H1 (cell line): Measurements from ENCODE around the gene TPD52L2. TPM values are rescaled to one million over a fixed set of nuclear protein-coding genes. Genes with fewer than 3 reads are reported as not detected.

Experiments used
- CTCF ChIA-PET: fragments of 300-600 bp; sonication (Branson Sonifier 250); formaldehyde crosslinking; loops from one replicate; lab custom pipeline; 2021; ENCODE audit not compliant: partially characterized antibody; lab: Charles Lee
- POLR2A ChIA-PET: fragments of 300-600 bp; sonication (Branson Sonifier 250); formaldehyde crosslinking; loops from one replicate; lab custom pipeline; 2021; ENCODE audit warnings: inconsistent platforms; ENCODE audit not compliant: partially characterized antibody; lab: Charles Lee
- DNase-seq, 2 experiments: peaks; one replicate each; pipeline versions ENCODE4 v3.0.0 to v3.0.0-alpha.2; 2010 to 2022; ENCODE audit warnings: low spot score in 2 of 2, low read depth in 1 of 2, mixed read lengths in 1 of 2
- FAIRE-seq: peaks from 2 replicates; lab custom pipeline; 2011; peaks lifted over from hg19 to GRCh38; lab: Jason Lieb, UNC
- H2AFZ ChIP-seq: 2 replicates; pipeline ENCODE4 v1.8.1; 2012; ENCODE audit warnings: low read length, inconsistent platforms
- H2AK5ac ChIP-seq: 2 replicates; pipeline ENCODE4 v1.6.1; 2013; ENCODE audit warnings: low read depth, low read length
- H2BK120ac ChIP-seq: replicated peaks from 2 replicates; pipeline ENCODE3; 2013; ENCODE audit warnings: low read depth, low read length, inconsistent platforms
- H2BK12ac ChIP-seq: 2 replicates; pipeline ENCODE4 v1.6.1; 2013; ENCODE audit warnings: low read depth, low read length
- H2BK15ac ChIP-seq: 2 replicates; pipeline ENCODE4 v1.6.1; 2013; ENCODE audit warnings: low read length
- H2BK20ac ChIP-seq: 2 replicates; pipeline ENCODE4 v1.6.1; 2013; ENCODE audit warnings: low read length
- H2BK5ac ChIP-seq: 2 replicates; pipeline ENCODE4 v1.6.1; 2013; ENCODE audit warnings: low read depth, low read length
- H3K14ac ChIP-seq: 2 replicates; pipeline ENCODE4 v1.6.1; 2013; ENCODE audit warnings: inconsistent platforms; ENCODE audit not compliant: insufficient read length
- H3K18ac ChIP-seq: 2 replicates; pipeline ENCODE4 v1.6.1; 2013; ENCODE audit warnings: low read length; ENCODE audit errors: extremely low read depth
- H3K23ac ChIP-seq: 2 replicates; pipeline ENCODE4 v1.6.1; 2013; ENCODE audit warnings: inconsistent platforms; ENCODE audit not compliant: insufficient read length
- H3K23me2 ChIP-seq: 2 replicates; pipeline ENCODE4 v1.6.1; 2013; ENCODE audit warnings: low read depth, low read length
- H3K27ac ChIP-seq: 2 replicates; pipeline ENCODE4 v1.6.1; 2011; ENCODE audit warnings: low read depth, low read length, inconsistent platforms
- H3K27me3 ChIP-seq, 4 experiments: replicated peaks in 1 of 4; 1 replicate in 1 of 4; 2 replicates in 3 of 4; pipeline versions ENCODE4 v1.6.1 to v1.8.1; 2011 to 2013; ENCODE audit warnings: low read length in 3 of 4, mild to moderate bottlenecking in 3 of 4, inconsistent platforms in 2 of 4, mixed read lengths in 2 of 4, moderate library complexity in 1 of 4; ENCODE audit not compliant: control insufficient read depth in 3 of 4, insufficient read depth in 3 of 4; ENCODE audit errors: extremely low read depth in 1 of 4
- H3K36me3 ChIP-seq, 4 experiments: 2 replicates each; pipeline versions ENCODE4 v1.6.1 to v1.8.1; 2011 to 2013; ENCODE audit warnings: mild to moderate bottlenecking in 4 of 4, low read length in 3 of 4, moderate library complexity in 2 of 4, control low read depth in 1 of 4, inconsistent platforms in 1 of 4; ENCODE audit not compliant: insufficient read depth in 4 of 4, control insufficient read depth in 2 of 4
- H3K4ac ChIP-seq: replicated peaks from 2 replicates; pipeline ENCODE3; 2013; ENCODE audit warnings: low read length, low read depth, mixed read lengths, inconsistent platforms; ENCODE audit not compliant: insufficient read length
- H3K4me1 ChIP-seq, 4 experiments: replicated peaks in 1 of 4; 1 replicate in 1 of 4; 2 replicates in 3 of 4; pipeline versions ENCODE4 v1.6.1 to v1.8.1; 2011 to 2013; ENCODE audit warnings: low read length in 3 of 4, inconsistent platforms in 2 of 4, mixed read lengths in 1 of 4; ENCODE audit not compliant: insufficient read depth in 4 of 4, control insufficient read depth in 3 of 4
- H3K4me2 ChIP-seq, 2 experiments: 2 replicates each; pipeline versions ENCODE4 v1.6.1 to v1.8.1; 2011 to 2013; ENCODE audit warnings: low read depth in 2 of 2, low read length in 2 of 2, control low read depth in 1 of 2, inconsistent platforms in 1 of 2, mild to moderate bottlenecking in 1 of 2; ENCODE audit not compliant: insufficient read depth in 1 of 2
- H3K4me3 ChIP-seq, 4 experiments: fragments of 200-600, 300-600 bp in 1 of 4; sonication (generic), shearing (Covaris generic), sonication (Bioruptor Twin) in 1 of 4; 2 replicates each; pipeline versions ENCODE4 v1.5.1 to v1.8.1; 2011 to 2016; ENCODE audit warnings: low read length in 4 of 4, low read depth in 3 of 4, control low read depth in 2 of 4, inconsistent platforms in 2 of 4, mild to moderate bottlenecking in 2 of 4, mixed read lengths in 1 of 4, moderate library complexity in 1 of 4; ENCODE audit not compliant: insufficient read depth in 2 of 4; ENCODE audit errors: extremely low read depth in 1 of 4
- H3K56ac ChIP-seq: replicated peaks from 2 replicates; pipeline ENCODE3; 2013; ENCODE audit warnings: low read depth, mild to moderate bottlenecking, mixed read lengths, low read length, inconsistent platforms; ENCODE audit not compliant: insufficient read length
- H3K79me1 ChIP-seq: 2 replicates; pipeline ENCODE4 v1.6.1; 2013; ENCODE audit warnings: low read depth, low read length, control low read depth
- H3K79me2 ChIP-seq, 2 experiments: 2 replicates each; pipeline versions ENCODE4 v1.6.1 to v1.8.1; 2012 to 2013; ENCODE audit warnings: low read length in 2 of 2, mild to moderate bottlenecking in 2 of 2, inconsistent platforms in 1 of 2; ENCODE audit not compliant: insufficient read depth in 2 of 2, control insufficient read depth in 1 of 2
- H3K9ac ChIP-seq, 4 experiments: replicated peaks in 1 of 4; 1 replicate in 1 of 4; 2 replicates in 3 of 4; pipeline versions ENCODE4 v1.6.1 to v1.8.1; 2011 to 2013; ENCODE audit warnings: low read depth in 3 of 4, low read length in 3 of 4, control low read depth in 2 of 4, mild to moderate bottlenecking in 2 of 4, moderate library complexity in 2 of 4, inconsistent platforms in 1 of 4; ENCODE audit errors: extremely low read depth in 1 of 4
- H3K9me3 ChIP-seq, 2 experiments: 2 replicates each; pipeline versions ENCODE4 v1.6.1 to v1.8.1; 2012 to 2013; ENCODE audit warnings: mild to moderate bottlenecking in 2 of 2, moderate library complexity in 2 of 2, control low read depth in 1 of 2, inconsistent platforms in 1 of 2, low read depth in 1 of 2, low read length in 1 of 2, mixed read lengths in 1 of 2; ENCODE audit not compliant: insufficient read depth in 2 of 2
- H4K20me1 ChIP-seq, 2 experiments: replicated peaks in 1 of 2; 2 replicates each; pipeline versions ENCODE3 to v1.8.1; 2011 to 2013; ENCODE audit warnings: inconsistent platforms in 2 of 2, low read length in 2 of 2, mild to moderate bottlenecking in 1 of 2; ENCODE audit not compliant: insufficient read depth in 2 of 2, control insufficient read depth in 1 of 2
- H4K5ac ChIP-seq: 2 replicates; pipeline ENCODE4 v1.6.1; 2013; ENCODE audit warnings: low read length, low read depth, mixed read lengths, inconsistent platforms; ENCODE audit not compliant: insufficient read length
- H4K8ac ChIP-seq: 2 replicates; pipeline ENCODE4 v1.8.0; 2013; ENCODE audit warnings: mild to moderate bottlenecking, moderate library complexity, low read length, inconsistent platforms; ENCODE audit not compliant: insufficient read depth; ENCODE audit errors: extremely low read depth
- H4K91ac ChIP-seq: replicated peaks from 2 replicates; pipeline ENCODE3; 2013; ENCODE audit warnings: low read length, mixed read lengths, inconsistent platforms; ENCODE audit not compliant: insufficient read length
- JUN ChIP-seq: IDR thresholded peaks from 2 replicates; pipeline ENCODE4 v1.6.1; 2011; ENCODE audit warnings: low read depth, mild to moderate bottlenecking, improper control_type of control experiment, low read length
- WGBS, 2 experiments: shearing (Covaris generic) in 1 of 2; methylation state at CpG; one replicate each; pipeline versions ENCODE4 v1.1.6 to v1.1.7; 2013 to 2015; ENCODE audit warnings: low lambda C conversion rate in 2 of 2, mixed read lengths in 2 of 2, inconsistent platforms in 1 of 2, low coverage in 1 of 2, missing lambda C conversion rate in 1 of 2; ENCODE audit not compliant: insufficient replicate concordance in 2 of 2, insufficient coverage in 1 of 2, insufficient read length in 1 of 2; ENCODE audit errors: extremely low coverage in 1 of 2, missing lambda C conversion rate in 1 of 2; 5-methylcytosine and 5-hydroxymethylcytosine counted together
- polyA plus RNA-seq, 7 experiments: library from polyadenylated mRNA; depleted of rRNA in 3 of 7; stranded (reverse) in 5 of 7; unstranded in 2 of 7; fragments of >200 nt in 5 of 7; fragments of 200-250 nt in 2 of 7; gene quantifications; 1 replicate in 5 of 7; 2 replicates in 1 of 7; 4 replicates in 1 of 7; pipeline versions ENCODE4 v1.2.1 to v1.2.3, GENCODE V29; 2011 to 2013; ENCODE audit warnings: missing spikeins in 2 of 7, mixed read lengths in 2 of 7
- total RNA-seq: library from RNA; stranded (reverse); fragmentation: NEBNext Ultra II Directional; extraction: Animal tissue kit (Norgen Biotek cat#: 25700); gene quantifications from 2 replicates; pipeline ENCODE4 v1.2.1, GENCODE V29; 2021

The TPD52L2 gene
- total and polyA plus RNA-seq, 2 of the 8 experiments (the other 6 are each of a cell fraction or from before 2014, with no cell fraction given) = 77.1 to 80.2 TPM

DNA sequence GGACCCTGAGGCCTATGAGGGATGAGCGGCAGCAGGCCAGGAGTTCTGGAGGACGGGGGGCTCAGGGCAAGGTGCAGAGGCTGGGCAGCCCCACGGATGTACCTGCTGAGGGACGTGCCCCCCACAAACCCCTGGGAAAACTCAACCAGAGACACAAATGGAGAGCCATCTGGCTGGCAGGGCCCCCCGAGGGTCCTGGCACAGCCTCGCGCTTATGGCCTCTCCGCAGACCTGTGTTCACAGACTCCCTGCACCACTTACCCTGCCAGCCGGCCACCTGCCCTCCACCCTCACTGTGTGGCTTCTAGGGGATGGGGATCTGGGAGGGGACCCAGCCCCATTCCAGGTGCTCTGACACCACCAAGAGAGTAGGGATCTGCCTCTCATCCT is 30.6 kb upstream of the TPD52L2 start:
- Histone ChIP-seq H4K91ac (peak overlapping the region; percentile 68), H3K4me1 (peaks cover 1 to 28% (median 16%) of the 10 kb centered on the region in 4 experiments), H2BK15ac (peak overlapping the region; percentile 92), H4K5ac (peak overlapping the region; percentile 58), H3K18ac (peak overlapping the region; percentile 60), H3K4me2 (peak overlapping the region; percentile 2 to 51; a peak in 1 of 4 replicates), H3K9me3 (no peaks in the 10 kb centered on the region), H3K56ac (no peak overlapping the region), H3K14ac (no peak overlapping the region), H2BK20ac (peak overlapping the region; percentile 32; the same call in 1 of the 2 replicates), H4K8ac (0 out of 2 replicates have a peak overlapping the region, but pooled peaks have one; percentile 1), H2BK12ac (0 out of 2 replicates have a peak overlapping the region, but pooled peaks have one; percentile 80), H2AK5ac (0 out of 2 replicates have a peak overlapping the region, but pooled peaks have one; percentile 14), H3K79me1 (no peaks in the 10 kb centered on the region), H2BK5ac (peak overlapping the region; percentile 40; the same call in 1 of the 2 replicates), H3K4ac (peak overlapping the region; percentile 72), H3K36me3 (no peaks in the 10 kb centered on the region), H3K27ac (no peak overlapping the region), H2AFZ (no peak overlapping the region), H3K79me2 (peaks cover 1 to 5% of the 10 kb centered on the region in 2 experiments; a peak in 2 of 4 replicates), H3K23me2 (peaks cover 15% of the 10 kb centered on the region; the same call in 1 of the 2 replicates), H3K23ac (no peak overlapping the region), H3K4me3 (no peak overlapping the region; a peak in 1 of 8 replicates), H3K27me3 (peaks cover 14 to 29% (median 23%) of the 10 kb centered on the region in 4 experiments; a peak in 6 of 7 replicates), H3K9ac (no peak overlapping the region), H4K20me1 (peaks cover 0 to 4% of the 10 kb centered on the region in 2 experiments), H2BK120ac (peak overlapping the region; percentile 69)
- DNase-seq (no peak), FAIRE-seq (no peak)
- TF ChIP-seq JUN = no peak
- ChIA-PET CTCF (interaction anchor here (0.8 kb wide), 1 partner anchor 48 kb away, joined by 3 read pairs; no protein-coding TSS in a partner anchor), POLR2A (interaction anchor here (0.8 to 1.5 kb wide), 4 partner anchors 13 to 97 kb away, joined by 3 to 7 read pairs (median 4); partner anchors contain the start of gene TPD52L2)
- WGBS, 2 experiments = 87% methylated on average over 9 of the region's 9 CpGs; no CpG with 5 or more reads in 1 of the 2 experiments
